DOHH2 (cell line): Measurements from ENCODE around the gene FLYWCH1.
A peak's percentile ranks its signal among the peaks of the same experiment; 100 is the strongest.

Experiments
- H3F3A ChIP-seq: fragments of 200-600 bp; sonication (generic), shearing (Covaris generic); 2 replicates; pipeline ENCODE4 v1.6.0; 2016; ENCODE audit warnings: antibody characterized with exemption, mild to moderate bottlenecking; ENCODE audit not compliant: control insufficient read depth, insufficient read depth
- H3K27ac ChIP-seq: fragments of 200-600 bp; sonication (generic); 2 replicates; pipeline ENCODE4 v1.5.1; 2014; ENCODE audit warnings: low read depth, mild to moderate bottlenecking, low read length, moderate library complexity
- H3K27me3 ChIP-seq: fragments of 200-600 bp; sonication (generic); 2 replicates; pipeline ENCODE4 v1.6.1; 2014; ENCODE audit warnings: mild to moderate bottlenecking, low read length, mixed read lengths; ENCODE audit not compliant: control insufficient read depth
- H3K36me3 ChIP-seq: fragments of 200-600 bp; sonication (generic); 2 replicates; pipeline ENCODE4 v1.6.1; 2014; ENCODE audit warnings: mild to moderate bottlenecking, low read length, moderate library complexity, mixed read lengths; ENCODE audit not compliant: control insufficient read depth
- H3K4me1 ChIP-seq: fragments of 200-600 bp; sonication (generic); 2 replicates; pipeline ENCODE4 v1.6.1; 2014; ENCODE audit warnings: mild to moderate bottlenecking, low read length, mixed read lengths; ENCODE audit not compliant: control insufficient read depth
- H3K4me2 ChIP-seq: fragments of 200-600 bp; sonication (generic); 2 replicates; pipeline ENCODE4 v1.6.0; 2014; ENCODE audit warnings: mild to moderate bottlenecking, low read length, moderate library complexity
- H3K4me3 ChIP-seq: fragments of 200-600 bp; sonication (generic); 2 replicates; pipeline ENCODE4 v1.5.1; 2014; ENCODE audit warnings: mild to moderate bottlenecking, low read length, mixed read lengths
- H3K79me2 ChIP-seq: fragments of 200-600 bp; sonication (generic); 2 replicates; pipeline ENCODE4 v1.6.1; 2014; ENCODE audit warnings: mild to moderate bottlenecking, low read length, mixed read lengths; ENCODE audit not compliant: control insufficient read depth
- H3K9me2 ChIP-seq: fragments of 200-600 bp; sonication (generic); replicated peaks from 2 replicates; pipeline ENCODE4 v1.6.1; 2014; ENCODE audit warnings: mild to moderate bottlenecking, low read length, mixed read lengths; ENCODE audit not compliant: control insufficient read depth
- H3K9me3 ChIP-seq: fragments of 200-600 bp; sonication (generic); 2 replicates; pipeline ENCODE4 v1.6.1; 2014; ENCODE audit warnings: antibody characterized with exemption, low read length, mixed read lengths; ENCODE audit not compliant: control insufficient read depth, insufficient read depth
- H4K20me1 ChIP-seq: fragments of 200-600 bp; sonication (generic); 2 replicates; pipeline ENCODE4 v1.6.0; 2014; ENCODE audit warnings: low read depth, mild to moderate bottlenecking, antibody characterized with exemption, low read length, moderate library complexity; ENCODE audit not compliant: control insufficient read depth, insufficient read depth
- CTCF ChIP-seq: fragments of 200-600 bp; sonication (generic); IDR thresholded peaks from one replicate; pipeline ENCODE4 v1.5.1; 2014; ENCODE audit warnings: antibody characterized with exemption, mild to moderate bottlenecking, low read depth, low read length; ENCODE audit not compliant: poor library complexity, severe bottlenecking
- EZH2phosphoT487 ChIP-seq: fragments of 200-600 bp; sonication (generic); IDR thresholded peaks from 2 replicates; pipeline ENCODE4 v1.6.1; 2017; ENCODE audit warnings: borderline replicate concordance, mild to moderate bottlenecking, antibody characterized with exemption, low read length, moderate library complexity, mixed read lengths

The FLYWCH1 gene

GRCh38 chr16:2967721-2968161, 56.0 kb downstream of the FLYWCH1 start:
- no peaks in the 10 kb centered on the region for H3K9me3 ChIP-seq
- peaks cover 72% of the 10 kb centered on the region for H3K4me1 ChIP-seq
- peaks cover 47% of the 10 kb centered on the region for H3K36me3 ChIP-seq
- H3K79me2 ChIP-seq: peaks cover 41% of the 10 kb centered on the region
- peak overlapping the region; percentile 92 for H3K4me3 ChIP-seq
- peaks cover 10% of the 10 kb centered on the region for H4K20me1 ChIP-seq
- H3K4me2 ChIP-seq: peak overlapping the region; percentile 97
- no peak for TF ChIP-seq EZH2phosphoT487
- no peak for TF ChIP-seq CTCF
- no peaks in the 10 kb centered on the region for H3K27me3 ChIP-seq
- peak overlapping the region; percentile 96 for H3K27ac ChIP-seq
- peaks cover 29% of the 10 kb centered on the region for H3F3A ChIP-seq
- no peaks in the 10 kb centered on the region for H3K9me2 ChIP-seq

- no peaks in the 10 kb centered on the region for H3K9me3 ChIP-seq
- peak overlapping the region; percentile 97 for H3K4me2 ChIP-seq
- no peaks in the 10 kb centered on the region for H3K9me2 ChIP-seq
- peaks cover 30% of the 10 kb centered on the region for H3F3A ChIP-seq
- peaks cover 41% of the 10 kb centered on the region for H3K79me2 ChIP-seq
- H3K27me3 ChIP-seq: no peaks in the 10 kb centered on the region
- peaks cover 10% of the 10 kb centered on the region for H4K20me1 ChIP-seq
- peak overlapping the region; percentile 96 for H3K27ac ChIP-seq
- H3K36me3 ChIP-seq: peaks cover 54% of the 10 kb centered on the region
- peak overlapping the region; percentile 92 for H3K4me3 ChIP-seq
- peaks cover 70% of the 10 kb centered on the region for H3K4me1 ChIP-seq
- TF ChIP-seq CTCF (no peak), EZH2phosphoT487 (no peak)
These were observed 56.6 kb downstream of the FLYWCH1 start for GRCh38 chr16:2968368-2968737.

- Histone ChIP-seq H3K9me3 (no peaks in the 10 kb centered on the region), H3K27ac (peak within 1 kb of the TSS; percentile 96), H3K27me3 (no peaks in the 10 kb centered on the region), H3K36me3 (peaks cover 59% of the 10 kb centered on the region), H3F3A (peaks cover 32% of the 10 kb centered on the region), H4K20me1 (peaks cover 10% of the 10 kb centered on the region), H3K4me1 (peaks cover 67% of the 10 kb centered on the region), H3K9me2 (no peaks in the 10 kb centered on the region), H3K79me2 (peaks cover 41% of the 10 kb centered on the region), H3K4me2 (peak within 1 kb of the TSS; percentile 97), H3K4me3 (peak within 1 kb of the TSS; percentile 92)
- TF ChIP-seq CTCF: no peak
- TF ChIP-seq EZH2phosphoT487: no peak
These were observed 57.2 kb downstream of the FLYWCH1 start, which contains the start of gene PAQR4 for GRCh38 chr16:2968738-2969544. Gene PAQR4 (plus strand): TSS chr16:2969348. CDS start chr16:2969675, 327 bp downstream.
